ENCODE measurements around the gene MLEC.

Gene MLEC

DNA sequence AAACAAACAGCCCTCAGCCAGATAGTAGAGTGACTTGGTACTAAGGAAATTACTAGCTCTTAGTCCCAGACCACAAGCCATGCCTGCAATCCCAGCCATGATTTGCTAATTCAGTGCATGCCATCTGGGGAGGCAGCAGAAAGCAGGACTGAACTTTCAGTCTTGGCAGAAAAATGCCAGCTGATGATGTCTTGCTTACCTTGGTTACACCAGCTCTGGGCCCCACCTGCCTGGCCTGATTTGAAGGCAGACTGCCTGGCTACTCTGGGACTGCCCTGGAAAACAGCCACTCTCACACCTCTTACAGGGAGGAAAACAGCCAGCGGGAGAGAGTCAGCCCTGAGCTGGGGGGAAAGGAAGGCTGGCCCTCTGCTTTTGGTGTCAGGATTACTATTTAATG lies 18.7 kb downstream of the MLEC start:
- 0 out of 2 replicates have a peak overlapping the region, but pooled peaks have one; percentile 5 for H3K27ac ChIP-seq
- TF ChIP-seq CTCF (IDR thresholded peaks at IDR 0.05) = no peak
- TF ChIP-seq ZFX (IDR thresholded peaks at IDR 0.05; ENCODE audit: borderline replicate concordance) = no peak

GRCh38 chr12:120706029-120706428 lies 19.1 kb downstream of the MLEC start:
- TF ChIP-seq CTCF (IDR thresholded peaks at IDR 0.05) = no peak
- TF ChIP-seq ZFX (IDR thresholded peaks at IDR 0.05; ENCODE audit: borderline replicate concordance) = no peak
- 0 out of 2 replicates have a peak overlapping the region, but pooled peaks have one; percentile 5 for H3K27ac ChIP-seq

GRCh38 chr12:120708651-120709050 lies 21.7 kb downstream of the MLEC start:
- peak overlapping the region; percentile 80 for H3K27ac ChIP-seq
- no peak for TF ChIP-seq ZFX (IDR thresholded peaks at IDR 0.05; ENCODE audit: borderline replicate concordance)

GRCh38 chr12:120710031-120710804 lies 23.3 kb downstream of the MLEC start, which contains the start of gene UNC119B:
Gene UNC119B (plus strand): TSS chr12:120710458. CDS start chr12:120710475, 17 bp downstream.
- H3K27ac ChIP-seq = peak within 1 kb of the TSS; percentile 80
- TF ChIP-seq CTCF (IDR thresholded peaks at IDR 0.05) = no peak
- no peak for TF ChIP-seq ZFX (IDR thresholded peaks at IDR 0.05; ENCODE audit: borderline replicate concordance)

DNA sequence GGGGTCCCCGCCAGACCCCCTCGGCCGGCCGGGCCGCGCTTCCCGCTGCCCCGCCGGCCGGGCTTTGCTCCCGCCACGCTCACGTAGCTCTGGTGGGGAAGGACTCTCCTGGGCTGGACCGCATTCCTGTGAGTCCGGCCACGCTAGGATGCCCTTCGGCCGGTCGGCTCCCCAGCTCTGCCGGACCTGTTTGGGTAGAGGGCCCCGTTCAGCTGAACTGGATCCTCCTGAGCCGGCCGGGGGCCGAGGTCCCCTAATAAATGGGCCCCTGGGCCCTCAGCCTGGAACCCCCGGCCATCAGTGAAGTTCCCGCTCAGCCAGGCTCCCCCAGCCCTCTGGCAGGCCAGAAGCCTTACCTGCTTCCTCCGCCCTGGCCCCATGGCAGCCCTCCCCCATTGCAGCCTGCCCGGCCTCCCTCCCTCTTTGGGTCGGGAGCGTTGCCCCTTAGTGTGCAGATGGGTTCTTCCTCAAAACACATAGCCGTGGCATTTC lies 23.9 kb downstream of the MLEC start:
- TF ChIP-seq CTCF (IDR thresholded peaks at IDR 0.05) = no peak
- H3K27ac ChIP-seq = peak overlapping the region; percentile 80

- TF ChIP-seq ZFX (IDR thresholded peaks at IDR 0.05; ENCODE audit: borderline replicate concordance) = no peak
- TF ChIP-seq CTCF (IDR thresholded peaks at IDR 0.05) = no peak
- peak overlapping the region; percentile 80 for H3K27ac ChIP-seq
Measured at GRCh38 chr12:120711411-120711810, 24.5 kb downstream of the MLEC start.

- H3K27ac ChIP-seq = no peak overlapping the region
- TF ChIP-seq ZFX (IDR thresholded peaks at IDR 0.05; ENCODE audit: borderline replicate concordance) (no peak), CTCF (IDR thresholded peaks at IDR 0.05) (no peak)
Measured at GRCh38 chr12:120712610-120713009, 25.7 kb downstream of the MLEC start.

Measured in 22Rv1 (cell line).